ENCODE measurements around the gene ADAM12.

ADAM12 gene

DNA sequence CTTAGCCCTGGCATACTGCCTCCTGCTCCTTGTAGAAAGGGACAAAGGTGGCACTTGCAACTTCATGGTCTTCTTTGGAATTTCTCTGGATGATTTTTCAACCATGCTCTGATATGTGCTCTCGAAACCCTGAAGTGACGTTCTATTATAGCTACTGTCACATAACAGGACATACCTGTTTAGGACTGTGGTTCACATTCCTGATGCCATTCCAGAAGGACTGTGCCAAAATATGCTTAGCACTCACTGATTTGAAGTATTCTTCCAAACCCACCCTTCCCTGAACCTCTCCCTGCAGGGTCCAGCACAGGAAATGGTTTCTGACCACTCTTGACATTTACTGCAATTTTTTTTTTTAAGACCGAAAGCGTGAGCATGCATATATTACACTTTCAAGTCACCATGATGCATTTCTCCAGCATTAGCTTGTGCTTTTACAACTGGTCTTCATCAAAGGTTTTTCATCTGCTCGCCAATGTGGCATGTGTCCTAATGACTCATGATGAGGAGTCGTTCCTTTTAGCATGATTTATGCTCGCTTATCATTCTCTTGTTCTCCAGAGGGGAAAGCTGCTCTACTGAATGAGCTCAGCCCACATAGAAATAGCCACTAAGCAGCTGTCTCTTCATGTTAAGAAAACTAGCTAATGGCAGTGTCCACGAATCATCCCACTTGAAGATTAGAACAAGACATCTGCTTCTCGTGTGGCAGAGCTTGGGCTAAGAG, 135.2 kb downstream of the ADAM12 start:
- no peak for TF ChIP-seq EZH2 (optimal IDR thresholded peaks at IDR 0.05; ENCODE audit: low read depth, low read length)
- no peak for TF ChIP-seq EZH2phosphoT487 (IDR thresholded peaks at IDR 0.05; ENCODE audit: low read length)
- TF ChIP-seq CTCF (IDR thresholded peaks at IDR 0.05; ENCODE audit: low read length), result no peak
- no peaks in the 10 kb centered on the region for H3K79me2 ChIP-seq (ENCODE audit: low read length)

GRCh38 chr10:126251778-126252407, 136.4 kb downstream of the ADAM12 start:
- TF ChIP-seq EZH2 (optimal IDR thresholded peaks at IDR 0.05; ENCODE audit: low read depth, low read length) (no peak), EZH2phosphoT487 (IDR thresholded peaks at IDR 0.05; ENCODE audit: low read length) (no peak), CTCF (IDR thresholded peaks at IDR 0.05; ENCODE audit: low read length) (no peak)
- no peaks in the 10 kb centered on the region for H3K4me1 ChIP-seq (ENCODE audit: low read length)
- H3K9me2 ChIP-seq (replicated peaks; ENCODE audit: insufficient read depth, low read length), result no peaks in the 10 kb centered on the region
- H3F3A ChIP-seq (ENCODE audit: insufficient read depth, low read length), result no peaks in the 10 kb centered on the region
- no peak overlapping the region for H3K27ac ChIP-seq (ENCODE audit: low read length)
- H3K27me3 ChIP-seq (replicated peaks; ENCODE audit: insufficient read depth, low read length), result no peaks in the 10 kb centered on the region
- H3K9me3 ChIP-seq (replicated peaks; ENCODE audit: insufficient read depth, low read length), result no peaks in the 10 kb centered on the region
- H3K4me2 ChIP-seq (ENCODE audit: low read depth, low read length), result no peak overlapping the region
- H4K20me1 ChIP-seq (ENCODE audit: insufficient read depth, low read length), result no peaks in the 10 kb centered on the region
- no peaks in the 10 kb centered on the region for H3K79me2 ChIP-seq (ENCODE audit: low read length)
- DNase-seq, result no peak
- no peak overlapping the region for H3K9ac ChIP-seq (ENCODE audit: low read length)
- no peak overlapping the region for H3K4me3 ChIP-seq (ENCODE audit: low read length)
- no peak overlapping the region for H2AFZ ChIP-seq (ENCODE audit: low read length)
- H3K36me3 ChIP-seq (replicated peaks; ENCODE audit: insufficient read depth, low read length), result no peaks in the 10 kb centered on the region

More for the DNA sequence above, 135.2 kb downstream of the ADAM12 start:
- Histone ChIP-seq H3F3A (ENCODE audit: insufficient read depth, low read length) (no peaks in the 10 kb centered on the region), H3K27ac (ENCODE audit: low read length) (no peak overlapping the region), H2AFZ (ENCODE audit: low read length) (no peak overlapping the region), H3K36me3 (replicated peaks; ENCODE audit: insufficient read depth, low read length) (no peaks in the 10 kb centered on the region), H3K4me2 (ENCODE audit: low read depth, low read length) (no peak overlapping the region), H3K4me1 (ENCODE audit: low read length) (no peaks in the 10 kb centered on the region), H3K4me3 (ENCODE audit: low read length) (no peak overlapping the region), H4K20me1 (ENCODE audit: insufficient read depth, low read length) (no peaks in the 10 kb centered on the region), H3K27me3 (replicated peaks; ENCODE audit: insufficient read depth, low read length) (no peaks in the 10 kb centered on the region), H3K9ac (ENCODE audit: low read length) (no peak overlapping the region), H3K9me3 (replicated peaks; ENCODE audit: insufficient read depth, low read length) (no peaks in the 10 kb centered on the region), H3K9me2 (replicated peaks; ENCODE audit: insufficient read depth, low read length) (no peaks in the 10 kb centered on the region)
- DNase-seq, result no peak

DNA sequence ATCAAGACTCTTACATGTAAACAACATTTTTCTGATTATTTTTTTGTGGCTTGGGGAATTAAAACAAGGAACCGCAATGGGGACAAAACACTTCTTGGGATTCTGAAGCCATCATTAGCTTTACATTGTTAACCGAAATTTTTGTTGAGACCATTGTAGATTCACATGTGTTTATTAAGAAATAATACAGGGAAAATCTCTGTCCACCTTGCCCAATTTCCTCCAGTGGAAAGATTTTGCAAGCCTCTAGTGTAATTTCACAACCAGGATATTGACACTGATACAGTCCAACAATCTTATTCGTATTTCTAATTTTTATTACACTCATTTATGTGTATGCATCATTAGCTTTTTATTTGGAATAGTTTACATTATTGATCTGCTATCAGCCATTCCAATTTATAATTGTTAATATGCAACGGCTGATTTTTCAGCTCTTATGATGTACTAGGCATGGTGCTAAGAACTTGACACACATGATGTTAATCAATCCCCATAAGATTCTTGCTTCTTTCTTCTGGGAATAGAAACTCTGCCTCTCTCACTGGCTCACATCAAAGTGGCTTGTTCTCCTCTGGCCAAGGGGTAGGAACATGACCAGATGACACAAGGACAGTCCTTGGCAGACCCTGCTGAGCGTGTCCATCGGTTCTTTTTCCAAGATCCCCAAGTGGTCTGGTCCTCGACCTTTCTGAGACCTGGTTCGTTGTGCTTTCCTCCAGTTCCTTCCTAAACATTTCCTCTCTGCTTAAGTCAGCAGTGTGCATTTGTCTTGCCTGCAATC, 137.6 kb downstream of the ADAM12 start:
- Histone ChIP-seq H3K27ac (ENCODE audit: low read length) (no peak overlapping the region), H3K9me3 (replicated peaks; ENCODE audit: insufficient read depth, low read length) (no peaks in the 10 kb centered on the region), H3K4me3 (ENCODE audit: low read length) (no peak overlapping the region), H3F3A (ENCODE audit: insufficient read depth, low read length) (no peaks in the 10 kb centered on the region), H3K4me1 (ENCODE audit: low read length) (no peaks in the 10 kb centered on the region), H3K4me2 (ENCODE audit: low read depth, low read length) (no peak overlapping the region), H2AFZ (ENCODE audit: low read length) (no peak overlapping the region), H4K20me1 (ENCODE audit: insufficient read depth, low read length) (no peaks in the 10 kb centered on the region), H3K9me2 (replicated peaks; ENCODE audit: insufficient read depth, low read length) (no peaks in the 10 kb centered on the region), H3K27me3 (replicated peaks; ENCODE audit: insufficient read depth, low read length) (no peaks in the 10 kb centered on the region), H3K79me2 (ENCODE audit: low read length) (no peaks in the 10 kb centered on the region), H3K9ac (ENCODE audit: low read length) (no peak overlapping the region), H3K36me3 (replicated peaks; ENCODE audit: insufficient read depth, low read length) (no peaks in the 10 kb centered on the region)
- no peak for DNase-seq
- TF ChIP-seq EZH2 (optimal IDR thresholded peaks at IDR 0.05; ENCODE audit: low read depth, low read length), result no peak
- TF ChIP-seq EZH2phosphoT487 (IDR thresholded peaks at IDR 0.05; ENCODE audit: low read length), result no peak
- TF ChIP-seq CTCF (IDR thresholded peaks at IDR 0.05; ENCODE audit: low read length), result no peak
